Colon (tissue), 2 donors: ENCODE data around the gene AMMECR1.

ENCODE experiments used
- FAIRE-seq: peaks from 2 replicates; lab custom pipeline; 2012; peaks lifted over from hg19 to GRCh38; lab: Jason Lieb, UNC
- donor health status: control.
- donor health status: control.

The AMMECR1 gene

DNA sequence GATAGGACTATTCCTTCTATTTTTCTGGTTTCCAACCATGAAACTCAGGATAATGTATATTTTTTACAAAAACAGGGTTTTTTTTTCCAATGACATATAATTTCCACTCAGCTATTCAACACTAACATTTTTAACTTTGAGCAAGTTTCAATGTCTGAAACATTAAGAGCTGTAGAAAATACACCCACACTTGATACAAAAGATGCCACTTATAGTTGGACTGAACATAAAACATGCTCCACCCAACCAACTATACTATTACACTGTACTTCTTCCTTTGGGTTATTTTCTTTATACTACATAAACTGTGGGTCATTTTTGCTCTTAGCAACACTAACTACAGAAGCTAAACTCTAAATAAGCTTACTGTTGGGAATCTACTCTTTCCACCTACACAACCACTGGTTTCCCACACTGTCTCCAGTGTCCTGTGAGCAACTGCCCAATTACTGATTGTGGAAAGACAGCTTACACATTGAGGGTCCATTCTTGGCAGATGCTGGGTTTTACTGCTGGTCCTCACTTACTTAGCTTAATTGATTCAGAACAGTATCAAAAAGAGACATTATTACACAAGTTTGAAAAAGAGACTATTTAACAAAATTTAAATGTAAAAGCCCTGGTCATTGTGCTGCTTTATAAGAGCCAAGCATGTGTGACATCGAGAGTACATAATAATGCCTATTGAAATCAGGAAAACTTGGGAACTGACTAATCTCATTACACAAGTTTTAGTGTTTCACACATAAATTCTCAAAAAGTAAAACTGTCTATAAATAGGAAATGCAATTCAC is 6.3 kb downstream of the AMMECR1 start:
- no peak for FAIRE-seq

DNA sequence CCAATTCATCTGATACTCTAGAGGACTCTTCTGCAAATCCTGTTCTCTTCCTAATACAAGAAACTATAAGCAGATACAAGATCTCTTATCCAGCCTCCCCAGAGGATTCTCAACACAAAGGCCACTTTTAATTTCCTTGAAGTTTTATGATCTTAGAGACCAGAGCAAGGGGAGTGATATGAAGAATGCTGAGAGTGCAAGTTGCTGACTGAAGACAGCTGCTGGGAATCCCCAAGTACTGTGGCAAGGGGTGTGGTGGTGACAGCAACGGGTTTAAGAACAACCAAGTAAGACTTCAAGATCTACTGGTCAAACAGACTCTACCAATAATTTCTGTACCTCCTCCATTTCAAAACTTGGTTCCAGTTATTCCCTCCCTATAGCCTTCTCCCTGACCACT is 7.0 kb downstream of the AMMECR1 start:
- FAIRE-seq: no peak

DNA sequence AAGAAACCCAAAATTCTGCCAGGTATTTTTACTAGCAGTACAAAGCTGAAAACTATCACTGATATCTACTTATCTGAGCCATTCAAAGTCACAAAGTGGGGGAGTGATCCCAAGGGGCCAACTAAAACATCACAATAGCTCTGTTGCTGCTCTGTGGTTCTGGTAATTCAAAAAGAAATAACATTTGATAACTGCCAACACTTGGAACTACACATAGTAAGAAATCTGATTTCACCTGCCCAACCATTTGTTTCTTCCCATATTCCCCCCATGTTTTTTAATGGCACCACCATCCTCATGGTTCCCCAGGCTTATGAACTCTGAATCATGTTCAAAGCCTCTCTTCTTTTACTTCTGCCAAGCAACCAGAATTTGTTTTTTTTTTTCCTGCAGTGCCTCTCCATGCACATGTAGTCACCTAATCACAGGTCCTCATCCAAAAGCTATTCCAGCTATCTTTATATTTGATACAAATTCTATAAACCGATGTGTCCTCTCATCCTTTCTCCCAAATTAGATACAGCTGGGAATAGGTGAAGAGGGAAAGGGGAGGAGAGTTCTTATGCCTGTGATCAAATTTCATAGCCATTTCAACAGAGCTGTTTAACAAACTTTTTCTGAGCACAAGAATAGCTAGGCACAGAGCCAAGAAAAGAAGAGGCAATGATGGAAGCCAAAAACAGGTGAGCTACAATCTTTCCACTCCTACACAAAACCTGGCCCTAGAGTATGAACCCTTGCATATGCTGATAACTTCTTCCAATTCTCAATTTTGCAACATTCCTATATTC is 7.7 kb downstream of the AMMECR1 start:
- no peak for FAIRE-seq

DNA sequence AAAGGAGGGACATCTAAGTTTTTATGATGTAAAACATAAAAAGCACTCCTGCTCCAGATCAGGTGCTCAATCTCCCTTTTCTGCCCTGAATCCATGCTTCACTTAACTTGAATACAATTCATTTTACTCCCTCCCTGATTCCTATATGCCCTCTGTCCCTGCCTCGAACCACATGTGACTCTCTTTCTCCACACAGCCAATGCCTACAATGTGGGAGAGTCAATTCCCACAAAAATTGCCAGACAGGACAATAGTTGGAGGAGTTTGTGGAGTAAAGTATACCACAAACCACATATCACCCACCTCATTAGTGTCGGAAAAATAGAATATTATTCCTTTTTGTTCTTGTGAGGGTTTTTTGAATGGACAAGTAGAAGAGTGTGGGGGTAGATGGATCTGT is 9.7 kb downstream of the AMMECR1 start:
- no peak for FAIRE-seq

DNA sequence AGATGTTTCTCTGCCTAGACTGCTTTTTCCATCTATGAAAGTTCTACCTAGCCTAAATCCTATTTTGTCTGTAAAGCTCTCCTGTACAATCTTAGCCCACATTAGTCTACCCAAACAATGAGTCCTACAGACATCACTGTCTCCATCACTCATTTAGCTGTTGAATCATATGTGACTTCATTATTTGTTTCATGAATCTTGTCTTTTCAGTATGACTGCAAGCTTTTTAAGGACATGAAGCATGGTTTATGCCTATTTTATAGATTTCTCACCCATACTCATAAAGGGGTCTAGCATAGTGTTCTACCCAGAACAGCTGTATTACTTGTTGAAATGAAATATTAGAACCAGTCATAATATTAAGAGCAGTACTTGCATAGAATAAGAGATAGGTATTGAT is 13.0 kb downstream of the AMMECR1 start:
- FAIRE-seq: no peak

DNA sequence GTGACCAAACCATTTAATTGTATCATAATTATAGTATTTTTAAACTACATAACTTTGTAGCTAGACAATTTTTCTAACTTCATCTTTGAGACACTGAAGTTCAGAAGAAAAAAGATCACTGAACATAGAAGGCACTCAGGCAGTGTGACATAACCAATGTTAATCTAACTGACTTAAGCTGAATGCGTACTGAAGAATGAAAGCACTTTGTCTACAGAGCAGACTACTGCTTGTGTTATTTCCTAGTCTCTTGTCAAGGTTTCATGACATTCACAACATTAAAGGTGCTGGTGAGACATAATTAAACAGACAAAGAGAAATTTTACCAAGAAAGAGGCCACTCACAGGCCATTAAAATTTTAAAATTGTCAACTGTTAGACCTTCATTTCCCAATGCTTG is 13.5 kb downstream of the AMMECR1 start:
- no peak for FAIRE-seq

DNA sequence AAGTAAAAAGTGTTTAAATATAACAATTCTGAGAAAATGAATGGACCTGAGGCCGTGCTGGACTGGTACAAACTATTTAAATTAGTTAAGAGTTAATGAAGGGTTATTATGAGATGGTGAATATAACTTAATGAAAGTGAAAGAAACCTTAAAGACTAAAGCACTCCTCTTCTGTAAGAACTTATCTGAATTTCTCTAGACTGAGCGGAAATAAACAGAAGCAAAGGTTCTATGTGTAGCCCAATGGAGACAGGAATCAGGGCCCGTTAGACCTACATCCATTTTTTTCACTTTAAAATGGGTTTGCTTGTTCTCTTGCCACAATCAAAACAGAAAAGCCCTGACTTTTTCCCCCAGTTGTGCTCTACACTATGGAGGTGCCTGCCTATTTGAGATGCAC is 14.9 kb downstream of the AMMECR1 start:
- FAIRE-seq: no peak

DNA sequence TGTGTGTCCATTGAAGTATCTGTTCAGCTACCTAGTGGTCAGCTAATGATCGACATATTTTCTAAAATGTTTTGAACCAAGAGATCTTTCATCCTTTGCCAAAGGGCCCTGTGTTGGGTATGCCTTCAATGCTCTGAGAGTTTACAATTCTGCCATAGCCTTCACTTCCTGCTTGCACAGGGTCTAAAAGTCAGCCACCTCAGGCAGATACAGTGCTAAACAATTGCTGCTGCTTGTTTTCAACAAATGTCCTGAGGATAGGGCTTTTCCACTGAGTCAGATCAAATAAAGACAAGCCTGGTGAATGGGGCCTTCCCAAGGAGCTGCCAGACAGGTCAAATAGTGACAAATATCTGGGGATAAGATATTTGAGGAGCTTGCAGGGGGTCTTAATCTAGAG is 16.7 kb downstream of the AMMECR1 start:
- FAIRE-seq: peak; percentile 47

DNA sequence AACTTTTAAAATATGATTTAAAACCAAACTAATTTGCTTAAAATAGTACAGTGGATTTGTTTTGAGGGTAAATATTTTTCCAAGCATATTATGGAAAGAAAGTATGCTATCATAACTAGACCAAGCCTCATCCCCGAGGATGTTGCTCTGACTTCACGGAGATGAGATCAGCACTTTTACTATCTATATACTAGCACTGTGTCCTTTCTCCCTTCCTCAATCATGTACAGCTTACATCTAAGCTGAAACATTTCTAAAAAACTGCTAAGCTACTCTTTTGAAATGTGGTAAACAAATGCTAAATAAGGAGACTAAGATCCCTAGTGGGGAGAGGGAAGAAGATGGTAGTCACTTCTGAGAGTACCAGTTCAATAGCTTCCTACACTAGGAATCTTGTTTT is 23.8 kb downstream of the AMMECR1 start:
- no peak for FAIRE-seq

DNA sequence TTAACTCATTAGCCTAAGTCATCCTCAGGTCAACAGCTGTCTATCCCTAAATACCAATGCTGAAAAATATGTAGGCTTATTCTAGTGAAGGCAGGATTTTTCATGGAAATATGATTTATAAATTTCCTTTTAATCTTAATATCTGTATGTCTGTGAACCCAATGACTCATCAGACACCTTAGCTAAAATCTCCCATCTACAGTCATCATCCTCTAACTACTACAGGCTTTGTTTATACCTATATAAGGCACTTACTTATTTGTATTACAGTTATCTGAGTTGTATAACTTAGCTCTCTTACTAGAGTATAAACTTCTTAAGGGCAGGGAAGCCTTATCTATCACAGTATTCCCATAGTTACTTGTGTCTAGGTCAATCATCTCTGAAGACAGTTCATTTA is 24.2 kb downstream of the AMMECR1 start:
- peak; percentile 76 for FAIRE-seq

DNA sequence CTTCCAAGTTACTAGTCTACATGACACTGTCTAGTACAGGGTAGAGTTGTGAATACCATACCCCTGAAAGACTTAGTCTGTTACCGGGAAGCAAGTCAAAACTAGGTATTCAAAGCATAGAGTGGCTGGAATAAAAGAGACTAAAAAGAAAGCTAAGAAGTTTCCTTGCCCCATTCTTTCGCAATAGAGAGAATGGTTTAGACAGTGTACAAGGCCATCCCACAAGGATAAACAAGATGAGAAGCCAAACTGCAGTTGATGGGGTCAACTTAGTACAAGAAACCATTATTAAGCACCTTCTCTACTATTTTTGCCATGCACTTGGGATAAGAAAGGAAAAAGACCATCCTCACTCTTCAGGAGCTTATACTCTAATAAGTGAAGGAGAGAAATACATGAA is 30.3 kb downstream of the AMMECR1 start:
- no peak for FAIRE-seq

DNA sequence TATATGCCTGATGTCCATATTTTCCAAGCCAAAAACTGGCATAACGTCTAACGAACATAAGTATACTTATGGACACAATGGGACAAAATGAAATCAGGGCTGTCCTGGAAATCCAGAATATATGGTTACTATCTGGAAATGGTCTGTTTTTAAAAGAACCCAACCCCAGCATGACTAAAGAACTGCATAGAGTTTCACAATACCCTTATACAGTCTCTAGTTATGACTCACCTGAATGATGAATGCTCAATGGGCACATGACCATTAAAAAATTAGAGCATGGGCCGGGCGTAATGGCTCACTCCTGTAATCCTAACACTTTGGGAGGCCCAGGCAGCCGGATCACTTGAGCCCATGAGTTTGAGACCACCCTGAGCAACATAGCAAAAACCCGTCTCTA is 31.8 kb downstream of the AMMECR1 start:
- no peak for FAIRE-seq

DNA sequence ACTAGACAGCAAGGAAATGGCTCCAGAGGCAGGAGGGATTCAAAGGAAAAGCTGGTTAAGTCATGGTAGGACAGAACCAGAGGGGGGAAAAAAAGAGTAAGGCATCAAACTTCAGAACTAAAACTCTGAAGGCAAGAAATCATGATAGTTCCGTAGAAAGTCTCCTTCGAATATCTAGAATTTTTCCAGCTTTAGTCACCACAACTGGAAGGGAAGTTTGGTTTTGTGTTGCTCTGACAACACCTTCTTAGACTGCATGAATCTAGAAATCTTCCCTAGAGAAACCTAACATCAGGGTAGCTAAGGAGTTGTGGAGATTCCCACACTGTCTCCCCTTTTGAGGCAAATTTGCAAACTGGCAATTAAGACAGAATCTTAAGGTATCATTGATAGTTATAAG is 33.7 kb downstream of the AMMECR1 start:
- FAIRE-seq: no peak

DNA sequence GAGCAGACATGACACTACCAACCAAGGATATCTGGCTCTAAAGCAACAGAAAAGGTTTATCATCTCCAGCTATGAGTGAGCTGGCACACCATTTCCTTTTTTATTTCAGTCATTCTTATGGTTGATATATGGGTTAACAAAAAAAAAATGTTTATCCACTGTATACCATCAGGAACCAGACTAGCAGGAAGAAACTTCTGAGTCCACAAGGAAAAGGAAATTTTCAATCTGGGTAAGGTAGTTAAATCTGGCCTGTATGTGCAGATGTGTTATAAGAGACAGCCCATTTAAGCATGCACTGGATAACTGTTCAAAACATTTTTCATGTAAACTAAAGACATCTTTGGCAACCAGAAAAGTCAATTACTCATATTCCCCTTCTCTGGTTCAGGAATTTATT is 35.0 kb downstream of the AMMECR1 start:
- FAIRE-seq: no peak

DNA sequence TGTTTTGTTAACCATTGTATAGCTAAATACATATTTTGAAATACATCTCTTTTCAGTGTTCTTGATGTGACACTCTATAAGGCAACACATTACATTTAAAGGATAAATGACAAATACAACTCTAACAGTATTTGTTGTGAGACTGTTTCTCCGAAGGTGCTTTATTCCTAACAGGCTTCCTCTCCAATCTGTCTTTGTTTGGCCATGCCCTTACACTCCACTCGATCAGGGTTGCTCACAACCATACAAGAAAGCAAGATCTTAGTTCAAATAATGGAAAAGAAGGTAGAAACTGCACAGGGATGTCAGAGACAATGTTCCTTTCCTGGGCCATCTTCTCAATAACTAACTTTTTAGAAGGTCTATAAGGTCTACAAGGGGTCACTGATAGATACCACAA is 36.5 kb downstream of the AMMECR1 start:
- no peak for FAIRE-seq

DNA sequence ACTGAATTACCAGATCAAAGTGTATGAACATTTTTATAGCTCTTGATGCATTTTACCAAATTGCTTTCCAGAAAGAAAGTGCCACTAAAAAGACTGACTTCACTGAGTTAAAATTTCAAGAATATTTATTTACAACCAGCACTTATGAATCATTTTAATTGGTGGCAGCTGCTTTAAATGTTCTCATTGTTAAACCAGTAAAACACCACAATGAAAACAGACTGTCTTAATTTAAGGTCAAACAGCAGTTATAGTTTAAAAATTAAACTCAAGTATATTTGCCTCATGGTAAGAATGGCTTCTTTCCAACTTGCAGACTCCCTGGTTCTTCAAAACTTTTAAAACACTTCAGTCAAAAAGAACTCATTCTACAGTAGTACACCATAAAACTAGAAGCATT is 36.9 kb downstream of the AMMECR1 start:
- FAIRE-seq: peak; percentile 5

DNA sequence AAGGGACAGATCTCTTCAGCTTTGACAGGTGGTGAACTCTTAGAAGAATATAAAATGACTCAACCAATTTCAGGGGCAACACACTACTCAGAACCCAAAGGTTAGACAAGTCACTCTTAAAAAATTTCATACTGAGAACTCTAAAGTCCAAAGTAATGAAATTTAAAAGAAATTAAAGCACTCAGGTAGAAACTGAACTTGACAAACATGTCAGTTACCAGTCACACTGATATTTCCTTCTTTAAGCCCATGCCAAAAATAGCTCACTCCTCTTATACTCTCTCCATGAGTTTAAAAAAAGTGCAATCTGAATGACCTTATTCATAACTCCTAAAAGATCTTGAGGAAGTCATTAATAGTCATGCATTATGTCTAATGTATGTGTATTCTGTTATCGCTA is 40.3 kb downstream of the AMMECR1 start:
- peak; percentile 38 for FAIRE-seq

DNA sequence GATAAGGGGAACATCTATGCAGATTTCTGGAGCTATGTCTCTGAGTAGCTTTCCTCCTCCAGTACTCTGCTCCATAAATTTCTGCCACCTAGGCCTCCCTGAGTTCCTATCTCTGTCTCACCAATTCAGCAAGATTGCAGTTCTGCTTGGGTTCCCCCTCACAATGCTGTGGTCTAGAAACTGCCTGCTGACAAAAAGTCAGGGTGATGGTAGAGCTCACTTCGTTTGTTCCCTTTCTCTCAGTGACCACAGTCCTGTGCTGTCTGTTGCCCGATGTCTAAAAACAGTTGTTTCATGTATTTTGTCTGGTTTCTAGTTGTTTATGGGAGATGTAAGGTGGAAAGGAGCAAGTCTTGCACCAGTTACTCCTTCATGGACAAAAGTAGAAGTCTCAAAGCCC is 41.1 kb downstream of the AMMECR1 start:
- no peak for FAIRE-seq

DNA sequence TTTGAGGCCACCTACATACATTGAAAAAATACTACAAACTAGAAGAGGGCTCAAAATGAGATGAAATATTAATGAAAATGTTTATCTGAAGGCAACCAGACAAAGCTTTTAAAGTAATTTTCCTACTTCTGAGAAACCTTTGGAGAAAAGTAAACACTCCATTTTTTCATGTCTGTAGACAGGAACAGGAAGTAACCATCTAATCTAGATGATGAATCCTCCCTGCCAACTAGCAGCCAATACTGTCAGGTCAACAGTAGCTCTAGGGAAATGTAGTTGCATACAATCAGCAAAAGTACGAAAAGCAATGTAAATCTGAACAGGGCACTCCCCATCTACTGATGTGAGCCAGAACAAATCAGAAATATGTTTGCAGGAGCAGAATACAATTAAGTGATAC is 49.0 kb downstream of the AMMECR1 start:
- no peak for FAIRE-seq

DNA sequence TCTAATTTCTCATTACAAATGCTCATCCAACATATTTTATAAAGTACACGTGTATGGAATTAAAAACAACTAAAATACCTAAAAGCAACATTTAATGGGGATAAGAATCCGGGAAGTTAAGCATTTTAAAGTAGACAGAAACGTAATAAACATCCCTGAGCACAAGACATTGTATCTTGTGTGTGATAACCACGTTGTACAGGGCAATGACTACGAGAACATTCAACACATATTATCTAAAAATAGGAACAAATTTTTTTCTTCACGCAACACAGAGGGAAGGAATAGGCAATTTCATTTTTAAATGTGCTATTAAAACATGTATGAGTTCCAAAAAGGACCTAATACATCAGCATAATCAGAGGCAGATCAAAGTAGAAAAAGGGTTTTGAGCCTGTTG is 49.5 kb downstream of the AMMECR1 start:
- FAIRE-seq: no peak

DNA sequence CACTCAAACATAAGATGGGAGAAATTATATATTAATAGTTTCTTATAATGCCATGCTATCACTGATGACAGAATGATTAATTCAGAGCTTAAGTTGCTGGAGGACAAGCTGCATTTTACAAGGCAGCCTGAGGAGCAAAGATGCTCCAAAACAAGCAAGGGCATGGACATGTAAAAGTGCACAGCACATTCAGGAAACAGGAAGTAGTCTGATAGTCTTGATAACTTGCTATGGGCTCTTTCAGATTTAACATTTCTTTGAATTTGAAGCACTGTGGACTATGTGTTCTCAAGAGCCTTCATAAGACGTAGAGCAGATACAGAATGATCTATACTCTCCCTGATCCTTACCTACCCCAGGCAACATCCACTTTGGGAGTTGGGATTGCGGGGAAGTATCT is 50.0 kb downstream of the AMMECR1 start:
- FAIRE-seq: no peak

DNA sequence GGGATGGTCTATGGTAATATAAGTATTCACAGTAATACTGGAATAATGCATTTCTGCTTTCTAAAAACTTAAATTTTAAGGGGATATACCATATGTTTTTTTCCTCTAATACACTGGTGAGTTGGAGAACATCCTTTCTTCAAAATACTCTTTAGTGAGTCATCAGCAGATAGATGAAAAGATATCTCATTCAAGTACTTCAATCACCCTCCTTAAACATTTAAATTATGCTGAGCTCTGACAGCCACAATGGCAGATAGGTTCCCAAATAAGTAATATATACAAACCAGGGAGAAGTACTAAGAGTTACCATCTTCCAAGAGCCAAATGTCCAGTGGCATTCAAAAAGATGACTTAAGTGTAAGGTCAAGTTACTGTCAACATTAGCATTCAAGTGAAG is 52.2 kb downstream of the AMMECR1 start:
- no peak for FAIRE-seq

DNA sequence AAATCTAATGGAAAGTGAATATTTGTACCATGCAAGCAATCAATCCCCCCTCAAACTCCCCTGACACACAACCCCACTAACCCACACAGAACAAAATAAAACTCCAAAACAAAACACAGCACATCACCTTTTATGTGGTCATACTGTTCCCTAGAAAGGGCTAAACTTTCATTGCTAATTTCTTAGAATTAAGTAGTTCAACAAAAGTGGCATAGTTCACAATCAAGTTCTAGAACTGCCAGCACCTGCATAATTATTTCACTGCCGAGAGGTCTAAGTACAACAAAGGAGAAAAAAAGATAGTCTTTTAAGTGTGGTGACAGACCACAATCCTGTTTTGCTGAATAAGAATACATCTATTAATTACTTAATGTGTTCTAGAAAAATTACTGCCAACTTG is 58.8 kb downstream of the AMMECR1 start:
- no peak for FAIRE-seq

DNA sequence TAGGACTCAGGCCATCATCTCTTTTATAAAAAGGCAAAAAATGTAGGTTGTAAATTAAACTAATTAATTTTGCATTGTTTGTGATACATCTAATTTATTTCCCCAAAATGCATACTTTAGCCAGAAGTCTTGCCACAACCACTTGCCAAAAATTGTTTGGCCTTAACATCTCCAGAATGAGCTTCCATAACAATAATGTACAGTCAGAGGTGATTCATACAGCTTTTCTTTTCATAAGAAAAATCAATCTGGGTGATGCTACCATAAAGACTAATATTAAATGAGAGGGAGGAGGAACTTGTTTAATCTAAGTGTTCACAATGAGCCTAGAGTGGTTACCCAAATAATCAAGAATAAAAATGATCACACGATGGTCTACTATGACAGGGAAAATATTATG is 59.3 kb downstream of the AMMECR1 start:
- no peak for FAIRE-seq
